Upper lobe of left lung (tissue), 4 donors: ENCODE results near the gene INSM1.

Source experiments
- POLR2A ChIP-seq, 4 donors: fragments of 450-650 bp; IDR thresholded peaks; one replicate each; pipeline ENCODE4 v1.5.1; 2016 to 2017; ENCODE audit warnings: antibody characterized with exemption in 4 of 4, mild to moderate bottlenecking in 2 of 4
- POLR2AphosphoS5 ChIP-seq, 2 donors: sonication (generic); formaldehyde crosslinking; IDR thresholded peaks; one replicate each; pipeline ENCODE4 v1.5.1; 2017; ENCODE audit warnings: antibody characterized with exemption in 2 of 2
- TF ChIP-seq, protein P1 (sequence below), 6 experiments: fragments of 450-650 bp in 4 of 6; fragments of 200-600 bp in 2 of 6; sonication (generic) in 2 of 6; IDR thresholded peaks; one replicate each; pipeline ENCODE4 v1.5.1; 2016 to 2019; ENCODE audit warnings: antibody characterized with exemption in 6 of 6

- TF ChIP-seq POLR2AphosphoS5 (IDR thresholded peaks at IDR 0.05) (no peak), POLR2A (IDR thresholded peaks at IDR 0.05) (no peak)
- TF ChIP-seq, protein P1, sequence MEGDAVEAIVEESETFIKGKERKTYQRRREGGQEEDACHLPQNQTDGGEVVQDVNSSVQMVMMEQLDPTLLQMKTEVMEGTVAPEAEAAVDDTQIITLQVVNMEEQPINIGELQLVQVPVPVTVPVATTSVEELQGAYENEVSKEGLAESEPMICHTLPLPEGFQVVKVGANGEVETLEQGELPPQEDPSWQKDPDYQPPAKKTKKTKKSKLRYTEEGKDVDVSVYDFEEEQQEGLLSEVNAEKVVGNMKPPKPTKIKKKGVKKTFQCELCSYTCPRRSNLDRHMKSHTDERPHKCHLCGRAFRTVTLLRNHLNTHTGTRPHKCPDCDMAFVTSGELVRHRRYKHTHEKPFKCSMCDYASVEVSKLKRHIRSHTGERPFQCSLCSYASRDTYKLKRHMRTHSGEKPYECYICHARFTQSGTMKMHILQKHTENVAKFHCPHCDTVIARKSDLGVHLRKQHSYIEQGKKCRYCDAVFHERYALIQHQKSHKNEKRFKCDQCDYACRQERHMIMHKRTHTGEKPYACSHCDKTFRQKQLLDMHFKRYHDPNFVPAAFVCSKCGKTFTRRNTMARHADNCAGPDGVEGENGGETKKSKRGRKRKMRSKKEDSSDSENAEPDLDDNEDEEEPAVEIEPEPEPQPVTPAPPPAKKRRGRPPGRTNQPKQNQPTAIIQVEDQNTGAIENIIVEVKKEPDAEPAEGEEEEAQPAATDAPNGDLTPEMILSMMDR (IDR thresholded peaks at IDR 0.05): no peak
Measured at GRCh38 chr20:20398123-20398522, 30.2 kb downstream of the INSM1 start.
